HL-60 (cell line): ENCODE results near the gene NPRL2.

Experiments used
- DNase-seq, 2 experiments: peaks; one replicate each; pipeline ENCODE4 v3.0.0-alpha.2; 2010 to 2020; ENCODE audit warnings: low read depth in 1 of 2, low spot score in 1 of 2
- H3K27ac ChIP-seq: fragments of 250-450 bp; sonication (Bioruptor Pico); replicated peaks from 2 replicates; pipeline ENCODE4 v1.5.1; 2020; ENCODE audit warnings: mild to moderate bottlenecking, moderate library complexity
- H3K27me3 ChIP-seq: fragments of 250-450 bp; sonication (Bioruptor Pico); 2 replicates; pipeline ENCODE4 v1.5.1; 2021; ENCODE audit warnings: mild to moderate bottlenecking, moderate library complexity; ENCODE audit not compliant: insufficient read depth, poor library complexity, severe bottlenecking
- H3K4me3 ChIP-seq: replicated peaks from 2 replicates; pipeline ENCODE4 v1.5.1; 2011; ENCODE audit warnings: mild to moderate bottlenecking, control low read depth, low read length; ENCODE audit not compliant: insufficient read depth
- GABPA ChIP-seq: IDR thresholded peaks from 2 replicates; pipeline ENCODE4 v1.6.1; 2012; ENCODE audit warnings: low read depth
- POLR2AphosphoS5 ChIP-seq: IDR thresholded peaks from 2 replicates; pipeline ENCODE4 v1.6.1; 2012; ENCODE audit warnings: low read depth
- REST ChIP-seq: IDR thresholded peaks from 2 replicates; pipeline ENCODE4 v1.6.1; 2012; ENCODE audit warnings: low read depth; ENCODE audit not compliant: insufficient replicate concordance
- SPI1 ChIP-seq: IDR thresholded peaks from 2 replicates; pipeline ENCODE4 v1.6.1; 2012; ENCODE audit warnings: low read depth, mild to moderate bottlenecking, borderline replicate concordance
- TF ChIP-seq, protein P1 (sequence below): IDR thresholded peaks from one replicate; pipeline ENCODE4 v1.5.1; 2011; ENCODE audit warnings: low read length, control low read depth, inconsistent platforms; ENCODE audit not compliant: insufficient read depth

NPRL2 gene

GRCh38 chr3:50341537-50341936 is 9.0 kb downstream of the NPRL2 start:
- Histone ChIP-seq H3K27ac (peak overlapping the region; percentile 99), H3K27me3 (no peaks in the 10 kb centered on the region), H3K4me3 (peak overlapping the region; percentile 68)
- DNase-seq: no peak
- TF ChIP-seq, protein P1, sequence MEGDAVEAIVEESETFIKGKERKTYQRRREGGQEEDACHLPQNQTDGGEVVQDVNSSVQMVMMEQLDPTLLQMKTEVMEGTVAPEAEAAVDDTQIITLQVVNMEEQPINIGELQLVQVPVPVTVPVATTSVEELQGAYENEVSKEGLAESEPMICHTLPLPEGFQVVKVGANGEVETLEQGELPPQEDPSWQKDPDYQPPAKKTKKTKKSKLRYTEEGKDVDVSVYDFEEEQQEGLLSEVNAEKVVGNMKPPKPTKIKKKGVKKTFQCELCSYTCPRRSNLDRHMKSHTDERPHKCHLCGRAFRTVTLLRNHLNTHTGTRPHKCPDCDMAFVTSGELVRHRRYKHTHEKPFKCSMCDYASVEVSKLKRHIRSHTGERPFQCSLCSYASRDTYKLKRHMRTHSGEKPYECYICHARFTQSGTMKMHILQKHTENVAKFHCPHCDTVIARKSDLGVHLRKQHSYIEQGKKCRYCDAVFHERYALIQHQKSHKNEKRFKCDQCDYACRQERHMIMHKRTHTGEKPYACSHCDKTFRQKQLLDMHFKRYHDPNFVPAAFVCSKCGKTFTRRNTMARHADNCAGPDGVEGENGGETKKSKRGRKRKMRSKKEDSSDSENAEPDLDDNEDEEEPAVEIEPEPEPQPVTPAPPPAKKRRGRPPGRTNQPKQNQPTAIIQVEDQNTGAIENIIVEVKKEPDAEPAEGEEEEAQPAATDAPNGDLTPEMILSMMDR: no peak
- TF ChIP-seq POLR2AphosphoS5: no peak
- TF ChIP-seq REST: no peak
- no peak for TF ChIP-seq GABPA
- no peak for TF ChIP-seq SPI1

DNA sequence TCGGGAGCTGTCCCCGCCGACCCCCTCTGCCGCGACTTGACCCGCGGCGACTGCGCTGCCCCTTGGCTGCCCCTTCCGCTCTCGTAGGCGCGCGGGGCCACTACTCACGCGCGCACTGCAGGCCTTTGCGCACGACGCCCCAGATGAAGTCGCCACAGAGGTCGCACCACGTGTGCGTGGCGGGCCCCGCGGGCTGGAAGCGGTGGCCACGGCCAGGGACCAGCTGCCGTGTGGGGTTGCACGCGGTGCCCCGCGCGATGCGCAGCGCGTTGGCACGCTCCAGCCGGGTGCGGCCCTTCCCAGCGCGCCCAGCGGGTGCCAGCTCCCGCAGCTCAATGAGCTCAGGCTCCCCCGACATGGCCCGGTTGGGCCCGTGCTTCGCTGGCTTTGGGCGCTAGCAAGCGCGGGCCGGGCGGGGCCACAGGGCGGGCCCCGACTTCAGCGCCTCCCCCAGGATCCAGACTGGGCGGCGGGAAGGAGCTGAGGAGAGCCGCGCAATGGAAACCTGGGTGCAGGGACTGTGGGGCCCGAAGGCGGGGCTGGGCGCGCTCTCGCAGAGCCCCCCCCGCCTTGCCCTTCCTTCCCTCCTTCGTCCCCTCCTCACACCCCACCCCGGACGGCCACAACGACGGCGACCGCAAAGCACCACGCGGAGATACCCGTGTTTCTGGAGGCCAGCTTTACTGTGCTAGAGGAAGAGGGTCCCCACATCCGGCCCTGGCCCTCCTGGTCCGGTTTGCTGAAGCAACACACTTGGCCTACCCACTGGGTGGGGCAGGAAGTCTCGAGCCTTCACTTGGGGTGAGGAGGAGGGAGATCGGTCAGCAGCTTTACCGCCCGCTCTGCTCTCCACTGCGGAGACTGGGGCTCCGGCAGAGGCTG is 9.9 kb downstream of the NPRL2 start, which contains the start of gene RASSF1:
Gene RASSF1 (minus strand): TSS at position 389 of the 882 bp plus-strand sequence. CDS start 31 bp downstream, at position 358.
- DNase-seq: peak; percentile 95 to 97
- Histone ChIP-seq H3K27me3 (no peaks in the 10 kb centered on the region), H3K27ac (peak within 1 kb of the TSS; percentile 99), H3K4me3 (peak within 1 kb of the TSS; percentile 68)
- TF ChIP-seq REST (peak; percentile 57), GABPA (peak; percentile 65), POLR2AphosphoS5 (peak; percentile 80), SPI1 (no peak; the same call in 1 of the 2 replicates)

DNA sequence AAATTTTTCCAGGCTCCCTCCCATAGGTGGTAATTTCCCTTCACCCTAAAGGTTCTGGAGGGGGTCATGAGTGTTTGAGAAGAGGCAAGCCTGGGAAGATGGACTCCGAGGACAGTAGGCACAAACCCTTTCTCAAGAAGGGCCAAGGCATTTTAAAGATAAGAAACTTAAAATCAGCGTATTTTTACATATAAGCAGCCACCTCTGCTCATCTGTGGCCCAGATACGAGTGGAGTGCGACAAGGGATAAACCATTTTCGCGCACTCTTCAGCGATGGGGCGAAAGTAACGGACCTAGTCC is 10.5 kb downstream of the NPRL2 start:
- H3K27ac ChIP-seq: peak overlapping the region; percentile 99
- no peak for TF ChIP-seq SPI1
- TF ChIP-seq, protein P1: no peak
- no peak for TF ChIP-seq REST
- no peak for TF ChIP-seq POLR2AphosphoS5
- TF ChIP-seq GABPA: no peak
- no peak for DNase-seq
- no peaks in the 10 kb centered on the region for H3K27me3 ChIP-seq
- peak overlapping the region; percentile 68 for H3K4me3 ChIP-seq
